ENCODE measurements around the gene SPAG4.

SPAG4 gene

GRCh38 chr20:35660122-35660937 lies 44.7 kb downstream of the SPAG4 start:
- peak; percentile 26 to 31 for ATAC-seq

DNA sequence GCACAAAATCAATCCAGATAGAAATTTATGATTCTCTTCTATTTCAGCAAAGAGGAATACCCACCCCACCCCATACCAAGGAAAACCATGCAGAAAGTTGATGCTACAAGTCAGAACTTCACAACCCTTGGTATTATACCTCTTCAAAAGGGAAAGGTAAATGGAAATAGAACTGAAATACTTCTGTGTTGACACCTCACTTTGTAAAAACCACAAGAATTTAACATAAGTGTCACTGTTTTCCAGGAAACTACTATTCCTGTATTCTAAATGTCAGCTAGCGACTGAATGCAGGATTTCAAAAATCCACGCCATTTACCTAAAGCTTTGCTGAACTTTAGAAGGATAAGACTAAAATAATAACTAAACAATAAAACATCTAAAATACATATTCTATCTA lies 45.4 kb downstream of the SPAG4 start:
- ATAC-seq: peak; percentile 15 to 22

DNA sequence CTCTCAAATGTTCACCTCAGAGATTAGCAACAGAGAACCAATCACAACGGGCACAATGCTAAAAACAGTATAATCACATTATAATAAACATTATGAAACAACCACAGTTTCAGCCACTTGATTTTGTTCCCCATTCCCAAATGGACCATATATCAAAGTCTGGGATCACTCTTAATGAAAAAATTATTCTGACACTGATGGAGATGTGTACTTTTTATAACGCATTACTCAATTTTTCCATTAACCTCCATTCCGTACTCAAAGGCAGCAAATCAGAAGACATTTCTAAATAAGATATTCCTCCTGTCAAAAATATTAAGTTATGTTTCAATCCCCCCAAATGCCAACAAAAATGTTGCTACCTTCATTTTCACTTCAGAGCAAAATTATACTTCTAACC lies 46.3 kb downstream of the SPAG4 start:
- no peak for ATAC-seq

DNA sequence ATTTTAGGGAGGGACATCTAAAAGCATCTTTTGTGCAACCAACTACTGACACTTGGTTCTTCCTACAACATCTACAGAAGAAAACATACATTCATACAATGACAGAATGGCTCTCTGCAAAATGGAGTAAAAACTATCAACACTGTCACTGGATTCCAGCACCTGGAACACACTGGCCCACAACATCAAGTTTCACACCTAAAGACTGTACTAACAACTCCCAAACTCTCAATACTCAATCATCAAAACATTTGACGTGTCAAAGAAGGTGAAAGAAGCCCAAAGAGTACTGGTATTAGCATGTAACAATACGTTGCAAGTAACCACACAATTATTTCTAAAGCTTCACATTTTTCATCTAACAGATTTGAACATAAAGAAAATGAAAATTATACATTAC lies 46.9 kb downstream of the SPAG4 start:
- no peak for ATAC-seq

GRCh38 chr20:35663516-35664465 lies 48.2 kb downstream of the SPAG4 start:
- peak; percentile 37 to 40 for ATAC-seq

- peak; percentile 75 to 76 for ATAC-seq
Measured at GRCh38 chr20:35664466-35665206, 49.0 kb downstream of the SPAG4 start, which contains the start of the genes CPNE1 and RBM12. TSS of gene CPNE1 (minus strand) at chr20:35664900. CDS start at chr20:35632923, 31,977 bp downstream. TSS of gene RBM12 (minus strand) at chr20:35664900. CDS start at chr20:35655322, 9,578 bp downstream.

DNA sequence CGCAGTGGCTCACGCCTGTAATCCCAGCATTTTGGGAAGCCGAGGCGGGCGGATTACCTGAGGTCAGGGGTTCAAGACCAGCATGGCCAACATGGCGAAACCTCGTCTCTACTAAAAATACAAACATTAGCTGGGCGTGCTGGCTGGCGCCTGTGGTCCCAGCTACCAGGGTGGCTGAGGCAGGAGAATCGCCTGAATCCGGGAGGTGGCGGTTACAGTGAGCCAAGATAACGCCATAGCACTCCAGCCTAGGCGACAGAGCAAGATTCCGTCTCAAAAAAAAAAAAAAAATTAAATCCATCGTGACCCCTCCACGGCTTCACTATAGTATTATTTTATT lies 50.3 kb downstream of the SPAG4 start:
- no peak for ATAC-seq

GRCh38 chr20:35669221-35669620 lies 53.6 kb downstream of the SPAG4 start:
- ATAC-seq: no peak

DNA sequence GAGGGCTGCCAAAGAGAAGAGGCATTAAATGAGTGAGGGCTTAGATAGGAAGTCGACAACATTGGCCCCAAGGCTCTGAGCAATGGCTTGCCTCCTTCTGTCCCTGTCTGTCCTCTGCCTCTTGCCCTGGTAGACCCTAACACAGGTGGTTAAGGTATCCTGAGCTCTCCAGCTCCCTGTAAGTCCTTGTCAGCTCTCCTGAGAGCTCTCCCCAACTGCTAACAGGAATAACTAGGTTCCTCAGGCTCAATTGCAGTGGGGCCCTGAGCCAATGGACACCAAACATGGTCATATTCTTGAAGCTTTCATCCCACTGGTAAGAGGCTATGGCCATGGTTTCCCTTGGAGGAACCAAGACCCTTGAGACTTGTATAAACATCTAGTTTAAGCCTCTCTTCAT lies 54.1 kb downstream of the SPAG4 start:
- no peak for ATAC-seq
